Stomach (tissue), 4 donors: Measurements from ENCODE around the gene C1orf74.

Experiments
- CTCF ChIP-seq, 7 experiments: fragments of 450-650 bp in 4 of 7; fragments of 200-600 bp in 3 of 7; sonication (generic) in 3 of 7; IDR thresholded peaks; one replicate each; pipeline ENCODE4 v1.5.1; 2016 to 2019; ENCODE audit warnings: antibody characterized with exemption in 7 of 7, control low read depth in 2 of 7, mild to moderate bottlenecking in 1 of 7
- POLR2A ChIP-seq, 4 donors: fragments of 450-650 bp; IDR thresholded peaks; one replicate each; pipeline ENCODE4 v1.6.1; 2016; ENCODE audit warnings: antibody characterized with exemption in 4 of 4, control low read depth in 2 of 4, mild to moderate bottlenecking in 1 of 4, moderate library complexity in 1 of 4

GRCh38 chr1:209819058-209819457 is 34.7 kb upstream of the C1orf74 start:
- TF ChIP-seq CTCF (IDR thresholded peaks at IDR 0.05) = no peak
- TF ChIP-seq POLR2A (IDR thresholded peaks at IDR 0.05) = no peak
